Measurements from ENCODE around the gene SAMSN1. TPM values are rescaled to one million over a fixed set of nuclear protein-coding genes. Genes with fewer than 3 reads are reported as not detected.

Gene SAMSN1
- polyA plus RNA-seq, 4 donors: 2.9 to 11.9 (median 5.1) TPM

- no peaks in the 10 kb centered on the region for H3K27me3 ChIP-seq (ENCODE audit: control insufficient read depth in 3 of 3, insufficient read depth in 3 of 3, low read length in 3 of 3)
- FAIRE-seq (no peak), DNase-seq (peak in 1 of 2 donors; percentile 53)
- no peaks in the 10 kb centered on the region for H3K4me1 ChIP-seq (ENCODE audit: control insufficient read depth in 3 of 3, insufficient read depth in 2 of 3, low read depth in 1 of 3, low read length in 2 of 3)
- H3K36me3 ChIP-seq (ENCODE audit: control insufficient read depth in 3 of 3, insufficient read depth in 2 of 3, low read depth in 1 of 3, low read length in 3 of 3): no peaks in the 10 kb centered on the region
- 83 to 88% (median 88%) methylated on average over 6 of the region's 6 CpGs for WGBS, 3 donors
- H3K9me3 ChIP-seq (ENCODE audit: control insufficient read depth in 2 of 2, insufficient read depth in 1 of 2, low read depth in 1 of 2, low read length in 1 of 2): no peaks in the 10 kb centered on the region
- H3K27ac ChIP-seq (ENCODE audit: low read depth in 1 of 3, low read length in 2 of 3): no peak overlapping the region
- H3K4me3 ChIP-seq (ENCODE audit: low read depth in 1 of 3, low read length in 3 of 3): no peak overlapping the region
These were observed 23.8 kb upstream of the SAMSN1 start for GRCh38 chr21:14569868-14570267.

DNA sequence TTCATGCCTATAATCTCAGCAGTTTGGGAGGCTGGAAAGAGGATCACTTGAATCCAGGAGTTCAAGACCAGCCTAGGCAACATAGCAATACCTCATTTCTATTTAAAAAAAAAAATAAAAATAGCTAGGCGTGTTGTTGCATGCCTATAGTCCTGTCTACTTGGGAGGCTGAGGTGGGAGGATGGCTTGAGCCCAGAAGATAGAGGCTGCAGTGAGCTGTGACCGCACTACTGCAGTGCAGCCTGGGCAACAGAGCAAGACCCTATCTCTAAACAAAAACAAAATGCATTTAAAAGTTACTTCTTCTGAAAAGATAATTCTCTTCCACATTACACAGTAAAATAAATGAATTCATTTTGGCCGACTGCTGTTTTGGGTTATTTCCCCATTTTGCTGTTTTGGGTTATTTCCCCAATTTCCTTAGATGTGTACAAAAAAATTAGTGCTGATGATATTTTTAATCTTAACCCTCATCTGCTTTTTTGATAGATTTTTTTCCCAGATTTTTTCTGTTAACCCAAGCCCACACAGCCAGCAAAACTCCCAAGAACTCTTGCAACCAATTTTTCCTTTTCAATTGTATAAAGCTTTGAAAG lies 23.0 kb upstream of the SAMSN1 start:
- Histone ChIP-seq H3K9me3 (ENCODE audit: control insufficient read depth in 2 of 2, insufficient read depth in 1 of 2, low read depth in 1 of 2, low read length in 1 of 2) (no peaks in the 10 kb centered on the region), H3K4me1 (ENCODE audit: control insufficient read depth in 3 of 3, insufficient read depth in 2 of 3, low read depth in 1 of 3, low read length in 2 of 3) (no peaks in the 10 kb centered on the region), H3K27me3 (ENCODE audit: control insufficient read depth in 3 of 3, insufficient read depth in 3 of 3, low read length in 3 of 3) (no peaks in the 10 kb centered on the region), H3K36me3 (ENCODE audit: control insufficient read depth in 3 of 3, insufficient read depth in 2 of 3, low read depth in 1 of 3, low read length in 3 of 3) (no peaks in the 10 kb centered on the region), H3K27ac (ENCODE audit: low read depth in 1 of 3, low read length in 2 of 3) (no peak overlapping the region), H3K4me3 (ENCODE audit: low read depth in 1 of 3, low read length in 3 of 3) (no peak overlapping the region)
- no peak for DNase-seq
- 74 to 93% (median 91%) methylated on average over 3 of the region's 3 CpGs for WGBS, 3 donors
- FAIRE-seq: no peak

GRCh38 chr21:14567331-14568279 lies 21.5 kb upstream of the SAMSN1 start:
- FAIRE-seq (no peak), DNase-seq (no peak)
- 66 to 74% (median 73%) methylated on average over 7 of the region's 7 CpGs for WGBS, 3 donors

GRCh38 chr21:14566894-14567293 lies 20.8 kb upstream of the SAMSN1 start:
- no peak for DNase-seq

More at GRCh38 chr21:14567331-14568279, 21.5 kb upstream of the SAMSN1 start:
- Histone ChIP-seq H3K4me1 (ENCODE audit: control insufficient read depth in 3 of 3, insufficient read depth in 2 of 3, low read depth in 1 of 3, low read length in 2 of 3) (no peaks in the 10 kb centered on the region), H3K27ac (ENCODE audit: low read depth in 1 of 3, low read length in 2 of 3) (no peak overlapping the region), H3K27me3 (ENCODE audit: control insufficient read depth in 3 of 3, insufficient read depth in 3 of 3, low read length in 3 of 3) (no peaks in the 10 kb centered on the region), H3K9me3 (ENCODE audit: control insufficient read depth in 2 of 2, insufficient read depth in 1 of 2, low read depth in 1 of 2, low read length in 1 of 2) (no peaks in the 10 kb centered on the region), H3K4me3 (ENCODE audit: low read depth in 1 of 3, low read length in 3 of 3) (no peak overlapping the region), H3K36me3 (ENCODE audit: control insufficient read depth in 3 of 3, insufficient read depth in 2 of 3, low read depth in 1 of 3, low read length in 3 of 3) (no peaks in the 10 kb centered on the region)

DNA sequence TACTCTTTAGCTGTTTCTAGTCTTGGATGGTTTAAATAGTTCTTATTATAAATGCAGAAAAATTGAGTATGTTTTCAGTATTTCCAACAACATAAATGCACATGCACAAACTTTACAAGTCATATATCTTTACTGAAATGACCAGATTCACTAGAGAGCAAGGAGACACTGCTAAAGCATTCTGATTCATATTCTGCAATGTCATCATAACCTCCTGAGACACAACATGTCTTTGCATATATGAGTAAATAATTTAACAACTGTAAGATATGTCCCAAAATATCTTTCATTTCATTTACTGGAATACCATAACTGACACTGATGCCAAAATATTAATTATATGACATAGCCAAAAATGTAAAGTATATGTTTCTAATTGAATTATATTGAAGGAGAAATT lies 16.8 kb upstream of the SAMSN1 start:
- H3K36me3 ChIP-seq (ENCODE audit: control insufficient read depth in 3 of 3, insufficient read depth in 2 of 3, low read depth in 1 of 3, low read length in 3 of 3): no peaks in the 10 kb centered on the region
- DNase-seq: no peak
- peaks cover 3 to 4% of the 10 kb centered on the region in 2 donors for H3K9me3 ChIP-seq (ENCODE audit: control insufficient read depth in 2 of 2, insufficient read depth in 1 of 2, low read depth in 1 of 2, low read length in 1 of 2)
- H3K27me3 ChIP-seq (ENCODE audit: control insufficient read depth in 3 of 3, insufficient read depth in 3 of 3, low read length in 3 of 3): no peaks in the 10 kb centered on the region
- H3K4me3 ChIP-seq (ENCODE audit: low read depth in 1 of 3, low read length in 3 of 3): no peak overlapping the region
- no peak for FAIRE-seq
- no peaks in the 10 kb centered on the region for H3K4me1 ChIP-seq (ENCODE audit: control insufficient read depth in 3 of 3, insufficient read depth in 2 of 3, low read depth in 1 of 3, low read length in 2 of 3)
- no peak overlapping the region for H3K27ac ChIP-seq (ENCODE audit: low read depth in 1 of 3, low read length in 2 of 3)

More at GRCh38 chr21:14566894-14567293, 20.8 kb upstream of the SAMSN1 start:
- Histone ChIP-seq H3K27ac (ENCODE audit: low read depth in 1 of 3, low read length in 2 of 3) (no peak overlapping the region), H3K4me3 (ENCODE audit: low read depth in 1 of 3, low read length in 3 of 3) (no peak overlapping the region), H3K36me3 (ENCODE audit: control insufficient read depth in 3 of 3, insufficient read depth in 2 of 3, low read depth in 1 of 3, low read length in 3 of 3) (no peaks in the 10 kb centered on the region), H3K27me3 (ENCODE audit: control insufficient read depth in 3 of 3, insufficient read depth in 3 of 3, low read length in 3 of 3) (no peaks in the 10 kb centered on the region), H3K9me3 (ENCODE audit: control insufficient read depth in 2 of 2, insufficient read depth in 1 of 2, low read depth in 1 of 2, low read length in 1 of 2) (no peaks in the 10 kb centered on the region), H3K4me1 (ENCODE audit: control insufficient read depth in 3 of 3, insufficient read depth in 2 of 3, low read depth in 1 of 3, low read length in 2 of 3) (no peaks in the 10 kb centered on the region)
- WGBS, 3 donors: 74 to 84% (median 76%) methylated on average over 5 of the region's 5 CpGs
- no peak for FAIRE-seq

DNA sequence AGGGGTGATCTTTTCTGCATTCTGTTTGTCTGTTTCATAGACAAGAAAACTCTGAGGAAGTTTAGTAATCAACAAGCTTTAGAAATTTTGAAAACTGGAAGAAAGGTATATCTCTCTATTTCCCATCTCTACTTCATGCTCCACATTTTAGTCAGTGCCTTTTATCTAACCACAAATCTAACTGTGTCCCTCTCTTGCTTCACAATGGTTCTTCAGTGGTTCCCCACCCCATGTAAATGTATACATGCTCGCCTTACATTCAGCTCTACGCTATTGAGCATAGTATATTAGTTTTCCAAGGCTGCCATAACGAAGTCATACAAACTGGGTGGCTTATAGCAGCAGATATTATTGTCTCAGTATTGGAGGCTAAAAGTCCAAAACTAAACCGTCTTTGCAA lies 14.4 kb upstream of the SAMSN1 start:
- 47 to 71% (median 53%) methylated on average over 4 of the region's 4 CpGs for WGBS, 3 donors
- Histone ChIP-seq H3K4me3 (ENCODE audit: low read depth in 1 of 3, low read length in 3 of 3) (no peak overlapping the region), H3K36me3 (ENCODE audit: control insufficient read depth in 3 of 3, insufficient read depth in 2 of 3, low read depth in 1 of 3, low read length in 3 of 3) (no peaks in the 10 kb centered on the region), H3K4me1 (ENCODE audit: control insufficient read depth in 3 of 3, insufficient read depth in 2 of 3, low read depth in 1 of 3, low read length in 2 of 3) (no peaks in the 10 kb centered on the region), H3K9me3 (ENCODE audit: control insufficient read depth in 2 of 2, insufficient read depth in 1 of 2, low read depth in 1 of 2, low read length in 1 of 2) (peaks cover 3 to 4% of the 10 kb centered on the region in 2 donors), H3K27me3 (ENCODE audit: control insufficient read depth in 3 of 3, insufficient read depth in 3 of 3, low read length in 3 of 3) (no peaks in the 10 kb centered on the region), H3K27ac (ENCODE audit: low read depth in 1 of 3, low read length in 2 of 3) (no peak overlapping the region)
- no peak for FAIRE-seq
- DNase-seq: no peak

GRCh38 chr21:14560139-14560538 lies 14.0 kb upstream of the SAMSN1 start:
- Histone ChIP-seq H3K36me3 (ENCODE audit: control insufficient read depth in 3 of 3, insufficient read depth in 2 of 3, low read depth in 1 of 3, low read length in 3 of 3) (no peaks in the 10 kb centered on the region), H3K4me1 (ENCODE audit: control insufficient read depth in 3 of 3, insufficient read depth in 2 of 3, low read depth in 1 of 3, low read length in 2 of 3) (no peaks in the 10 kb centered on the region), H3K27ac (ENCODE audit: low read depth in 1 of 3, low read length in 2 of 3) (no peak overlapping the region), H3K4me3 (ENCODE audit: low read depth in 1 of 3, low read length in 3 of 3) (no peak overlapping the region), H3K9me3 (ENCODE audit: control insufficient read depth in 2 of 2, insufficient read depth in 1 of 2, low read depth in 1 of 2, low read length in 1 of 2) (peaks cover 3 to 4% of the 10 kb centered on the region in 2 donors), H3K27me3 (ENCODE audit: control insufficient read depth in 3 of 3, insufficient read depth in 3 of 3, low read length in 3 of 3) (no peaks in the 10 kb centered on the region)
- no peak for DNase-seq
- FAIRE-seq: no peak

DNA sequence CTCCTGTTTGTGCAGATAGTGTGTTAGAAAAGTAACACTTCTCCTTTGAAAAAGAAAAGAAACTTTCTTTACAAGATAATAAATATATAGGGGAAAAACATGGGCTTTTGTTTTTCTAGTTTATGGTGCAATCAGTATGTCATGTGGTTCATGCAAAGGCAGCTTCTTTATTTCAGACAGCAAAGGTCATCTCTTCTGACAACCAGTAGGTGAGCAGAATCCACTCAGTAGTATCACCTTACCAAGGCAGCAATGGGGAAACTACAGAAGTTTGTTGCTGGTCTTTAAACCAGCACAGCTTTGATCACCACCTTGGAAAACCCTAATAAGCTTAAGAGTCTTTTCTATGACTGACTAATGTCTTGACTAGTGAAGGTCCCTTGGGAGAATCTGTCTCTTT lies 13.0 kb upstream of the SAMSN1 start:
- no peaks in the 10 kb centered on the region for H3K36me3 ChIP-seq (ENCODE audit: control insufficient read depth in 3 of 3, insufficient read depth in 2 of 3, low read depth in 1 of 3, low read length in 3 of 3)
- H3K27me3 ChIP-seq (ENCODE audit: control insufficient read depth in 3 of 3, insufficient read depth in 3 of 3, low read length in 3 of 3): no peaks in the 10 kb centered on the region

More for the DNA sequence above, 13.0 kb upstream of the SAMSN1 start:
- H3K4me3 ChIP-seq (ENCODE audit: low read depth in 1 of 3, low read length in 3 of 3): no peak overlapping the region
- FAIRE-seq (no peak), DNase-seq (no peak)
- H3K9me3 ChIP-seq (ENCODE audit: control insufficient read depth in 2 of 2, insufficient read depth in 1 of 2, low read depth in 1 of 2, low read length in 1 of 2): peaks cover 3 to 4% of the 10 kb centered on the region in 2 donors
- H3K27ac ChIP-seq (ENCODE audit: low read depth in 1 of 3, low read length in 2 of 3): no peak overlapping the region
- H3K4me1 ChIP-seq (ENCODE audit: control insufficient read depth in 3 of 3, insufficient read depth in 2 of 3, low read depth in 1 of 3, low read length in 2 of 3): no peaks in the 10 kb centered on the region

Data from small intestine (tissue), 7 donors.